HG03039 (cell line): ENCODE data around the gene SFN.
"Not testable (repeated sequence)": the region's sequence is repeated elsewhere in the genome, so short reads cannot be mapped to it uniquely, and the experiment has no call there.

ENCODE experiments used
- ATAC-seq: cut with Tn5 transposase; IDR thresholded peaks from one replicate; pipeline ENCODE4 v1.9.1; 2021; ENCODE audit warnings: mild to moderate bottlenecking, moderate library complexity; ENCODE audit not compliant: unreplicated experiment

SFN gene

GRCh38 chr1:26862781-26863684 lies at the start of gene SFN:
TSS of gene SFN (plus strand) at chr1:26863149. CDS start at chr1:26863213, 64 bp downstream.
- no peak for ATAC-seq

- ATAC-seq: no peak
Measured at GRCh38 chr1:26814377-26814776, 48.6 kb upstream of the SFN start.

- ATAC-seq: no peak
Measured at GRCh38 chr1:26814893-26815292, 48.1 kb upstream of the SFN start.

GRCh38 chr1:26820784-26821269 lies 42.1 kb upstream of the SFN start:
- peak; percentile 73 for ATAC-seq

- no peak for ATAC-seq
Measured at GRCh38 chr1:26822737-26823395, 40.1 kb upstream of the SFN start.

GRCh38 chr1:26824731-26825130 lies 38.2 kb upstream of the SFN start:
- no peak for ATAC-seq

- peak; percentile 72 for ATAC-seq
Measured at GRCh38 chr1:26826261-26827105, 36.5 kb upstream of the SFN start, which contains the start of gene ZDHHC18. TSS of gene ZDHHC18 (plus strand) at chr1:26826688. CDS start at chr1:26826805, 117 bp downstream.

GRCh38 chr1:26827106-26827604 lies 35.8 kb upstream of the SFN start:
- ATAC-seq: no peak

- no peak for ATAC-seq
Measured at GRCh38 chr1:26827663-26828062, 35.3 kb upstream of the SFN start.

- no peak for ATAC-seq
Measured at GRCh38 chr1:26828411-26828991, 34.4 kb upstream of the SFN start.

- ATAC-seq: no peak
Measured at GRCh38 chr1:26829184-26829911, 33.6 kb upstream of the SFN start.

- ATAC-seq: no peak
Measured at GRCh38 chr1:26831059-26831458, 31.9 kb upstream of the SFN start.

GRCh38 chr1:26831546-26832248 lies 31.3 kb upstream of the SFN start:
- ATAC-seq: no peak

- no peak for ATAC-seq
Measured at GRCh38 chr1:26832249-26832960, 30.5 kb upstream of the SFN start.

GRCh38 chr1:26833432-26834405 lies 29.2 kb upstream of the SFN start:
- peak; percentile 73 for ATAC-seq

GRCh38 chr1:26837665-26838064 lies 25.3 kb upstream of the SFN start:
- not testable (repeated sequence) for ATAC-seq
